HG03139 (cell line): Measurements from ENCODE around the gene HIVEP3.

Experiments
- ATAC-seq: cut with Tn5 transposase; IDR thresholded peaks from one replicate; pipeline ENCODE4 v1.9.1; 2021; ENCODE audit not compliant: unreplicated experiment

HIVEP3 gene

DNA sequence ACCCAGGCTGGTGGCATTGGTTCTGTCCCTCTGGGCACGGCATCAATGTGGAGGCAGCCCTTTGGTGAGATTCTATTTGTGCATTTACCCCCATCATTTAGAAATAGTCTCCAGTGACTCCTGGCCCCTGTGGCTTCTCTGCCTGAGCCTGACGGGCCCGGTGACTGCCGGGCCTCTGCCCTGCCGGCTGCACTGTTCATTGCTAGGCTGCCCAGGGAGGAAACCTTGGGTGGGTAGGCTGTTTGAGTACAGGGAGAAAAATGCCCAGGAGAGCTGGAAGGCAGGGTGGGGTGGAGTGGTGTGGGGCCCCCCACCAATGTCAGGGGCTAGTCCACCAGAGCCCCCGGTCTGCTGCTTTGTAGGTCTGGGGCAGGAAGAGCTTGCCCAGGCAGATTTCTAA is 410.9 kb downstream of the HIVEP3 start:
- no peak for ATAC-seq

- ATAC-seq: no peak
Measured at GRCh38 chr1:41507110-41507720, 411.5 kb downstream of the HIVEP3 start.

DNA sequence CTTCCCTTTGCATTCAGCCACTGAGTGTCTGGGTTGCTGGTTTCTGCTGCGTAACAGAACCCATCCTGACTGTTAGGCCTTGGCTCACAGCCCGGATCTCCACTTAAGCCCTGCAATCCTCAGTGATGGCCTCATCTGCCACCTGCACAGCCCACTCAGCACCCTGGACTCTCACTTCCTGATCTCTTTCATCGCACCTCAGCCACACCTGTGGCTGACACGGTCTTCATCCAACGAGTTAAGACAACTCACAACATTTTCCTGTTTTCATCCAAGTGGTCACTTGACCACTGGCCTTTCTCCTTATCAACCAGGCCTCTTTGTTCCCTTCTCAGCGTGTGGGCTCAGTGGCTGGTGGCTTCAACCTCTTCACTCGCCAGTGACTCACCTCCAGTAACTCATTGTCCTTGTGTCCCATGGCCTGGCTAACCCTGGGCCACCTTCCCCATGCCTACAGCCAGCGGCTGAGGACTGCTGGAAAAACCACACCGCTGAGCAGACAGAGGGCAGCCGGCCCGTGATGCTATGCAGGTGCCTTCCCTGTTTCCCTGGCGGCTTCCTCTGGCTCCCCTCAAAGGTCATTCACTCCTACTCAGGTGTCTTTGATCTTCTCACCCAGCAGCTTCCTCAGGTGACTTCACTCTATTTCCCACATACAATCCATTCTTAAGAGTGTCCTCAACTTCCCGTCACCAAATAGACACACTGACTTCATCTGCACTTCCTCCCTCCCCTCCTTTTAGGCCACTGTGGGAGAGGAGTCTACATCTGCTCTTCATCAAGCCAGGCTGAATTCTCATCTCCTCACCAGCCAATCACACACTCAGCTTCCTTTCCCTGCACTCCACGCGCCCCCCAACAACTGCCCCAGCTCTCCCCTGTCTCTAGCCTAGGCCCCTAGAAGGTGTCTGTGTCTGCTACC is 414.3 kb downstream of the HIVEP3 start:
- ATAC-seq: no peak

GRCh38 chr1:41503538-41504113 is 415.1 kb downstream of the HIVEP3 start:
- no peak for ATAC-seq

GRCh38 chr1:41502912-41503311 is 415.8 kb downstream of the HIVEP3 start:
- ATAC-seq: no peak

DNA sequence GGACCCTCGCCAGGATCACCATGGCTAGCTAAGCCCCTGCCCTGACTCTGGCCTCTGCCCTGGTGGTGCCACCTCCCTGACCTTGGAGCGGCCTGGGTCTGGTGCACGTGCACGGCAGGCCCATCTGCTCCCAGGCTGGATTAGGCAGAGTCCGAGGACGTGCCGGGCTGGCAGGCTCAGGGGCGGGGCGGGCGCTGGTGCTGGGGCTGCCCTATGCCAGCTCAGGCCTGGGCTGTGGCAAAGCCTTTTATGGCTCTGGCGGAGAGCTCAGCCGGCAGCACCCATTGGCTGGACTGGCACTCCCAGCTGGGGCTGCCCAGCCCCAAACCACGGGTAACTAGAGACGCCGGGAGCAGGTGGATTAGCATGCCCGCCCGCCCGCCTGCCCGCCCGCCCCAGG is 417.1 kb downstream of the HIVEP3 start:
- no peak for ATAC-seq

DNA sequence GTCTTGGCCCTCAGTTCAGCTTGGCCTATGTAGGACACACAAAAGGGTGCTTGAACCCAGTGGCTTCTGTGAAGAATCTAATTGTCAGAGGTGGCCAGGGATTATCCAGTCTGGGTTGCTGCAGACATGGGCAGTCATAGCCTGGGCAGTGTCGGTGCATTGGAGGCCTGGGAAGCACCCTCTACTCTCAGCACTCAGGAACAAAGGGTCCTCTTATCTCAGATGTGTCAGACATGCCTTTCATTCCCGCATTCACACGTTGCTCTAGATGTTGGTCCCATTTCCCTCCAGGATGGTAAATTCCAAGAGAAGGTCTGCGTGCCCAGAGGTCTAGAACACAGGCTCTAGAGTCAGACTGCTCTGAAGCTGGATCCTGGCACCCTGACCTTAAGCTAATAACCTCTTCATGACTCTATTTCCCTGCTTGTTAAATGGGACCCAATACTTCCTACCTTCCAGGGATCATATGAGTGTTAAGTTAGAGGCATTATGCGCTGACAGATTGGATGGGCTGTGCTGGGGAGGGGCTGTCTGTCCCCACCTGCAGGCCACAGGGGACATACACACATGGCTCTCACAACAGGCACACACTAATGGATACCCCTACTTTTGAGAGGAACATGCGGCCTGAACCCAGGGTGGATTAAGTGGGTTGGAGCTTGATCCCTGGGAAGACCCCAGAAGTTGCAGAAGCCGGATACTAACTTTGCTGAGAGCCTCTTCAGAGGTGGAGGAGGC is 417.8 kb downstream of the HIVEP3 start:
- ATAC-seq: no peak

- ATAC-seq: no peak
Measured at GRCh38 chr1:41500378-41500777, 418.3 kb downstream of the HIVEP3 start.

- no peak for ATAC-seq
Measured at GRCh38 chr1:41499591-41499990, 419.1 kb downstream of the HIVEP3 start.

DNA sequence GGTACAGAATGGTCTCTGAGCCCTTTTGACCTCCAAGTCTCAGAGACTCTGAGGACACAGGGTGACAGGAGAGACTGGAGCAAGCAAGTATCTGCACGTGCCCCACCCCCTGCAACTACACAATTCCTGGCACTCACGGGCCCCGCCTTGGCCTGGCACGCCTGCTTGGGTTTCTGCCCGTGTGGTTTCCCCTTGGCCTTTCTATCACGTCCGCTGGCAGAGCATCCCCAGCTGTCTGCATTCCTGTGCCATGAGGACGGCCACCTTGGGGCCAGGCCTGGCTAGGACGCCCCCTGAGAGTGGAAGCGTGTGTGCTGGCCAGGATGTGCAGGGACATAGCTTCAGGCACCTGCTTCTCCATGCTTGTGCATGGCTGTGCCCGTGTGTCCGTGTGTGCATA is 419.9 kb downstream of the HIVEP3 start:
- no peak for ATAC-seq

GRCh38 chr1:41498391-41498790 is 420.3 kb downstream of the HIVEP3 start:
- no peak for ATAC-seq

GRCh38 chr1:41497461-41498030 is 421.2 kb downstream of the HIVEP3 start:
- ATAC-seq: no peak

GRCh38 chr1:41497056-41497440 is 421.7 kb downstream of the HIVEP3 start:
- no peak for ATAC-seq

GRCh38 chr1:41496080-41497055 is 422.4 kb downstream of the HIVEP3 start:
- no peak for ATAC-seq

GRCh38 chr1:41495210-41495948 is 423.3 kb downstream of the HIVEP3 start:
- no peak for ATAC-seq

DNA sequence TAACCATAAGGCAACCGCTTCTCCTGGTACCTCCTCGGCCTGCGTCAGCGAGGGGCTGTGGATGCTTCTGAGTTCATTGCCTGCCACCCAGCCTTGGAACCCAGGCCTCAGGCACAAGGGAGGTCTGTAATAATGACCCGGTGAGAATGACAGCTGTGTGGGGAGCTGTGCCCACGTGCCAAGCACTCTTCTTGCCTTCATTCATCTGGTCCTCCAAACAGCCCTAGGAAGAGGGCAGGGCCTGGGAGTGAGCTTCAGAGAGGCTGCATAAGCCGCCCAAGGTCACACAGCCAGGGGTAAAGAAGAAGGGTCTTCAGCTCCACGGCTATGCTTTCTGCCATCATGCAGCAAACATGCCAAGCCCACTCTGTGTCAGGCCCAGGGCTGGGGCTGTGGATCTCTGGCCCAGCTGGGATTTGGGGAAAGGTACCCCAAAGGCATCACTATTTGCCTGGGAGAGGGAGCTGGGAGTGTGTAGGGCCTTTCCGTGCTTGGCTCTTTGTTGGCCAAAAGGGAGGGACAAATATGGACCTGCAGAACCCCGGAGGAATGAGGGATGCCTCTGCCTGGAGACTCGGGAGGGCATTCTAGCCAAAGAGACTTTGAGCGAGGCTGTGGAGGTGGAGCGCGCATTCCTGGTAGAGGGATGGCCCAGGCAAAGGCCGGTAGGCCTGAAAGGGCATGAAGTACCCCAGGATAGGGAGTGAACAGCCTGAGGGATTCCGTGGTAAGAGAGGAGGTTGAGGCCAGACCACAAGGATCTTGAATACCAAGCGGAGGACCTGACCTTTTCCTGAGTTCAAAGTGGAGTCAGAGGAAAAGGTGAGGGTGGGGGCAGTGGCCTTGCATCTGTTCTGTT is 424.1 kb downstream of the HIVEP3 start:
- ATAC-seq: no peak

DNA sequence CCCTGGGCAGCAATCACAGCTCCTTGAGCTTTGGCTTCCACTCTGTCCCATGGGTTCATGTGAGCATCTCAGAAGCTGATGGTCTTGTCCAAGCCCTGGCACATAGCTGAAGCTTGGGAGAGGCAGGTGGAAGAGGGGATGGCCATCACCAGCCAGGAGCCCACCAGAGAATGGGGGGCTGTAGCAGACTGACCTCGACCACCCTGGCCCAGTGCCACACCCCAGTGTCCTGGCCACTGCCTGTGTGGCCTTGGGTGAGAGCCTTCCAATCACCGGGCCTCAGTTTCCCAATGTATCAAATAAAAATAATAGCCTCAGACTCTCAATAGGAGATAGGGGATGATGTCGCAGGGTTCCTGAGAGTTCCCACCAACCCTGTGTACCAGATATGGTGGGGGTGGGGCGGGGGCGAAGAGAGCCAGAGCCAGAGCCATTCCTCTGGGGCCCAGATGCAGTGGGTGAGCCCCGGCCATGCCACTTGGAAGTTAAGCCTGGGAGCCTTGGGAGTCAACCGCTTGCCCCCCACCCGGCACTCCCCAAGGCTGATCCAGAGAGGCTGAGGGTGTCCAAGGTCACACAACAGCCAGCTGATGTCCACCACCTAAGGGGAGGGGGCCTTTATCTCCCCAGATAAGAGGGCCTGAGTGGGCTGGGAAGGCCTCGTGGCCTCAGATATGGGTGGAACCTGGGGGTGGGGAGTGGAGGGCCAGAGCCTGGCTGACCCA is 424.9 kb downstream of the HIVEP3 start:
- ATAC-seq: no peak

DNA sequence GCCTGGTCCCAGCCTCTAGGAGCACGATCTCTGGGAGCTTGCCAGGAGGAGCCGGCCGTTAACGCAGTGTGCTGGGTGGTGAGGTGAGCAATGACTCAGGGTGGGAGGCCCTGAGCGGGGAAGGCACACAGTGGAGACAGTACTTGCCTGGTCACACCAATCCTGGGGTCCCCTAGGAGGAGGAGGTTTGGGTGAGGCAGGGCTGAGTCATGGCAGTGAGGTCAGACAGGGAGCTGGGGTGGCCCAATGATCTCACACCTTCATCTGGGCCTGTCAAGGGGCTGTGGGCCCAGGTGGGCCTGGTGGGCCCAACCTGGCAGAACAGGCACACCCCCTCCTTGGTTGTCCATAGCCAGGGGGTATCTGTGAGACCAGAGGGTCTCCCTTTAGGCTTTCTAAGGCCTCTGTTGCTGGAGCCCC is 425.6 kb downstream of the HIVEP3 start:
- no peak for ATAC-seq
